Natural killer cell (primary cell): Measurements from ENCODE around the gene REV1. TPM values are rescaled to one million over a fixed set of nuclear protein-coding genes. Genes with fewer than 3 reads are reported as not detected.
A peak's percentile ranks its signal among the peaks of the same experiment; 100 is the strongest.

Experiments
- ATAC-seq, 3 donors: fragments of 150-1000 bp in 2 of 3; fragments of 200-7000 bp in 1 of 3; cut with Tn5 transposase; 1 replicate in 1 of 3; 2 replicates in 2 of 3; pipeline ENCODE4 v1.10.0; 2021; ENCODE audit warnings: mild to moderate bottlenecking in 2 of 3, moderate library complexity in 2 of 3
- DNase-seq, 2 donors: peaks; one replicate each; pipeline versions ENCODE4 v3.0.0 to v3.0.0-alpha.2; 2013 to 2021; ENCODE audit warnings: mixed read lengths in 1 of 2
- H3K27ac ChIP-seq: one replicate; pipeline ENCODE4 v1.5.1; 2013; ENCODE audit warnings: mild to moderate bottlenecking, low read length
- H3K27me3 ChIP-seq: one replicate; pipeline ENCODE4 v1.6.1; 2013; ENCODE audit warnings: low read length; ENCODE audit not compliant: control insufficient read depth, insufficient read depth
- H3K36me3 ChIP-seq: one replicate; pipeline ENCODE4 v1.6.1; 2013; ENCODE audit warnings: low read length; ENCODE audit not compliant: control insufficient read depth, insufficient read depth
- H3K4me1 ChIP-seq: one replicate; pipeline ENCODE4 v1.6.1; 2013; ENCODE audit warnings: low read length; ENCODE audit not compliant: control insufficient read depth, insufficient read depth
- H3K4me3 ChIP-seq: one replicate; pipeline ENCODE4 v1.5.1; 2013; ENCODE audit warnings: low read length
- H3K9me3 ChIP-seq: one replicate; pipeline ENCODE4 v1.6.1; 2013; ENCODE audit warnings: low read length; ENCODE audit not compliant: control insufficient read depth, insufficient read depth
- H3K27ac Mint-ChIP-seq, 2 donors: one replicate each; pipeline ENCODE4 v1.8.0; 2022; ENCODE audit warnings: mild to moderate bottlenecking in 2 of 2, mixed read lengths in 2 of 2, moderate library complexity in 1 of 2
- H3K27me3 Mint-ChIP-seq, 2 donors: one replicate each; pipeline ENCODE4 v1.8.0; 2022; ENCODE audit warnings: low read depth in 2 of 2, mixed read lengths in 2 of 2
- H3K36me3 Mint-ChIP-seq: one replicate; pipeline ENCODE4 v1.8.0; 2022; ENCODE audit warnings: mixed read lengths
- H3K4me1 Mint-ChIP-seq, 2 donors: one replicate each; pipeline ENCODE4 v1.8.0; 2022; ENCODE audit warnings: mixed read lengths in 2 of 2
- H3K4me3 Mint-ChIP-seq: one replicate; pipeline ENCODE4 v1.8.0; 2022; ENCODE audit warnings: mild to moderate bottlenecking, moderate library complexity, mixed read lengths
- H3K9me3 Mint-ChIP-seq, 2 donors: one replicate each; pipeline ENCODE4 v1.8.0; 2022; ENCODE audit warnings: mixed read lengths in 2 of 2
- CTCF ChIP-seq: fragments of 200-600 bp; IDR thresholded peaks from one replicate; pipeline ENCODE4 v1.8.0; 2022; ENCODE audit warnings: antibody characterized with exemption
- WGBS: methylation state at CpG from one replicate; pipeline ENCODE4 v1.1.7; 2013; ENCODE audit warnings: missing lambda C conversion rate; ENCODE audit not compliant: insufficient coverage; 5-methylcytosine and 5-hydroxymethylcytosine counted together
- intact Hi-C: fragments of 100-400 bp; cut with micrococcal nuclease; formaldehyde crosslinking; loops from one replicate; pipeline ENCODE4 v1.14.2; 2022
- total RNA-seq, 4 donors: library from RNA; stranded (reverse); fragments of 120-200 nt in 1 of 4; gene quantifications; one replicate each; pipeline versions ENCODE4 v1.2.3 to v1.2.4, GENCODE V29; 2013 to 2022

The REV1 gene
- total RNA-seq, 3 donors from 2014 or later (not counting 1 experiment from before 2014, with no cell fraction given), result 34.7 to 49.1 (median 38.5) TPM

- WGBS, result 92% methylated on average over 8 of the region's 8 CpGs
- Histone ChIP-seq H3K4me3 (no peak overlapping the region), H3K27ac (no peak overlapping the region), H3K36me3 (peaks cover 69% of the 10 kb centered on the region), H3K9me3 (no peaks in the 10 kb centered on the region), H3K27me3 (no peaks in the 10 kb centered on the region), H3K4me1 (no peaks in the 10 kb centered on the region)
- Mint-ChIP-seq H3K9me3 (no peaks in the 10 kb centered on the region), H3K4me3 (no peak overlapping the region), H3K4me1 (no peaks in the 10 kb centered on the region), H3K27ac (peak overlapping the region; percentile 11 to 45), H3K36me3 (peaks cover 23% of the 10 kb centered on the region), H3K27me3 (no peaks in the 10 kb centered on the region)
- no peak for TF ChIP-seq CTCF
- intact Hi-C loops, result no loop called here
- DNase-seq (no peak), ATAC-seq (no peak)
Observed at GRCh38 chr2:99404039-99404796, 85.6 kb downstream of the REV1 start.

GRCh38 chr2:99403524-99403923, 86.3 kb downstream of the REV1 start:
- no peaks in the 10 kb centered on the region for H3K9me3 Mint-ChIP-seq
- H3K4me3 Mint-ChIP-seq, result no peak overlapping the region
- H3K27ac ChIP-seq, result no peak overlapping the region
- no peaks in the 10 kb centered on the region for H3K27me3 ChIP-seq
- no peak for ATAC-seq
- no peaks in the 10 kb centered on the region for H3K9me3 ChIP-seq
- intact Hi-C loops, result no loop called here
- no peaks in the 10 kb centered on the region for H3K4me1 Mint-ChIP-seq
- H3K36me3 ChIP-seq, result peaks cover 76% of the 10 kb centered on the region
- H3K4me1 ChIP-seq, result no peaks in the 10 kb centered on the region
- no peaks in the 10 kb centered on the region for H3K27me3 Mint-ChIP-seq
- peaks cover 26% of the 10 kb centered on the region for H3K36me3 Mint-ChIP-seq
- H3K27ac Mint-ChIP-seq, result peak overlapping the region; percentile 11 to 45
- no peak for TF ChIP-seq CTCF
- no peak overlapping the region for H3K4me3 ChIP-seq
- WGBS, result 84% methylated on average over 4 of the region's 4 CpGs
- DNase-seq, result peak in 1 of 2 donors; percentile 29

- Mint-ChIP-seq H3K4me1 (no peaks in the 10 kb centered on the region), H3K36me3 (peaks cover 29% of the 10 kb centered on the region)
- no peak for ATAC-seq
Observed at GRCh38 chr2:99403084-99403483, 86.7 kb downstream of the REV1 start.

More at GRCh38 chr2:99403084-99403483, 86.7 kb downstream of the REV1 start:
- Histone ChIP-seq H3K27ac (no peak overlapping the region), H3K27me3 (no peaks in the 10 kb centered on the region), H3K9me3 (no peaks in the 10 kb centered on the region), H3K4me1 (no peaks in the 10 kb centered on the region), H3K4me3 (no peak overlapping the region), H3K36me3 (peaks cover 77% of the 10 kb centered on the region)
- intact Hi-C loops, result no loop called here
- Mint-ChIP-seq H3K27me3 (no peaks in the 10 kb centered on the region), H3K9me3 (no peaks in the 10 kb centered on the region), H3K4me3 (no peak overlapping the region), H3K27ac (peak overlapping the region; percentile 11 to 45)
- no peak for TF ChIP-seq CTCF
- DNase-seq, result no peak
